NCI-H1048 (cell line): ENCODE measurements around the gene WFDC10A.
"Not testable (repeated sequence)": the region's sequence is repeated elsewhere in the genome, so short reads cannot be mapped to it uniquely, and the experiment has no call there.

Source experiments
- DNase-seq: peaks from one replicate; lab custom pipeline; 2025; lab: John Stamatoyannopoulos, UW

The WFDC10A gene

GRCh38 chr20:45629496-45630100 is at the start of gene WFDC10A:
Gene WFDC10A (plus strand): TSS chr20:45629739. CDS start chr20:45629814, 75 bp downstream.
- DNase-seq = no peak

GRCh38 chr20:45581702-45582101 is 47.8 kb upstream of the WFDC10A start:
- no peak for DNase-seq

- DNase-seq = no peak
These were observed 46.0 kb upstream of the WFDC10A start for GRCh38 chr20:45583502-45583901.

GRCh38 chr20:45584294-45584693 is 45.2 kb upstream of the WFDC10A start:
- DNase-seq = not testable (repeated sequence)

- DNase-seq = not testable (repeated sequence)
These were observed 43.6 kb upstream of the WFDC10A start for GRCh38 chr20:45585986-45586385.

GRCh38 chr20:45588800-45589199 is 40.7 kb upstream of the WFDC10A start:
- DNase-seq = no peak

- no peak for DNase-seq
These were observed 39.8 kb upstream of the WFDC10A start for GRCh38 chr20:45589725-45590124.

- peak; percentile 11 for DNase-seq
These were observed 36.9 kb upstream of the WFDC10A start for GRCh38 chr20:45592574-45593189.

- DNase-seq = no peak
These were observed 36.0 kb upstream of the WFDC10A start for GRCh38 chr20:45593498-45593897.

- DNase-seq = no peak
These were observed 34.3 kb upstream of the WFDC10A start for GRCh38 chr20:45595235-45595634.

- no peak for DNase-seq
These were observed 21.7 kb upstream of the WFDC10A start for GRCh38 chr20:45607810-45608209.

GRCh38 chr20:45611054-45611453 is 18.5 kb upstream of the WFDC10A start:
- DNase-seq = no peak

- no peak for DNase-seq
These were observed 17.2 kb upstream of the WFDC10A start for GRCh38 chr20:45612314-45612713.

- DNase-seq = no peak
These were observed 11.9 kb upstream of the WFDC10A start for GRCh38 chr20:45617591-45617990.

- no peak for DNase-seq
These were observed 7.9 kb upstream of the WFDC10A start for GRCh38 chr20:45621593-45621992.

- no peak for DNase-seq
These were observed 3.0 kb upstream of the WFDC10A start for GRCh38 chr20:45626540-45626939.

GRCh38 chr20:45630371-45630770 is 832 bp downstream of the WFDC10A start:
- no peak for DNase-seq

GRCh38 chr20:45631184-45631583 is 1.6 kb downstream of the WFDC10A start, which contains the start of gene WFDC9:
Gene WFDC9 (minus strand): TSS chr20:45631284. CDS start chr20:45610181, 21,103 bp downstream.
- no peak for DNase-seq

GRCh38 chr20:45636513-45636912 is 7.0 kb downstream of the WFDC10A start:
- no peak for DNase-seq

GRCh38 chr20:45639687-45640086 is 10.1 kb downstream of the WFDC10A start:
- DNase-seq = no peak

GRCh38 chr20:45641076-45641475 is 11.5 kb downstream of the WFDC10A start:
- not testable (repeated sequence) for DNase-seq

GRCh38 chr20:45645869-45646268 is 16.3 kb downstream of the WFDC10A start:
- not testable (repeated sequence) for DNase-seq

GRCh38 chr20:45646875-45647274 is 17.3 kb downstream of the WFDC10A start:
- DNase-seq = no peak
